Vagina (tissue), 2 donors: Measurements from ENCODE around the gene NRIP3.

Experiments used
- CTCF ChIP-seq, 3 experiments: fragments of 450-650 bp in 2 of 3; fragments of 200-600 bp in 1 of 3; sonication (generic) in 1 of 3; IDR thresholded peaks; one replicate each; pipeline ENCODE4 v1.5.1; 2017 to 2019; ENCODE audit warnings: antibody characterized with exemption in 3 of 3, mild to moderate bottlenecking in 2 of 3, moderate library complexity in 2 of 3
- POLR2A ChIP-seq, 2 donors: fragments of 450-650 bp; IDR thresholded peaks; one replicate each; pipeline ENCODE4 v1.6.1; 2017; ENCODE audit warnings: antibody characterized with exemption in 2 of 2, mild to moderate bottlenecking in 2 of 2, moderate library complexity in 2 of 2

- TF ChIP-seq CTCF (IDR thresholded peaks at IDR 0.05) (no peak), POLR2A (IDR thresholded peaks at IDR 0.05) (no peak)
Measured at GRCh38 chr11:9016916-9017642, 13.3 kb upstream of the NRIP3 start.
